Retinal pigment epithelial cell (primary cell): ENCODE measurements around the gene RASAL2.

ENCODE experiments used
- DNase-seq: peaks from one replicate; pipeline ENCODE4 v3.0.0-alpha.2; 2010; ENCODE audit warnings: low read depth
- H3K4me3 ChIP-seq: 2 replicates; pipeline ENCODE4 v1.5.1; 2011; ENCODE audit warnings: mild to moderate bottlenecking, low read length, control low read depth, moderate library complexity
- CTCF ChIP-seq: conservative IDR thresholded peaks from 2 replicates; pipeline ENCODE4 v1.5.1; 2011; ENCODE audit warnings: low read depth, low read length, control low read depth, inconsistent platforms

Gene RASAL2

GRCh38 chr1:178051071-178051470 is 42.8 kb upstream of the RASAL2 start:
- no peak overlapping the region for H3K4me3 ChIP-seq
- no peak for TF ChIP-seq CTCF
- DNase-seq = no peak

- DNase-seq = peak; percentile 84
- H3K4me3 ChIP-seq = no peak overlapping the region
- TF ChIP-seq CTCF = no peak
Measured at GRCh38 chr1:178052650-178053461, 41.0 kb upstream of the RASAL2 start.

GRCh38 chr1:178055093-178055492 is 38.8 kb upstream of the RASAL2 start:
- DNase-seq = no peak
- peak; percentile 42 for TF ChIP-seq CTCF
- H3K4me3 ChIP-seq = no peak overlapping the region

GRCh38 chr1:178055779-178056471 is 38.0 kb upstream of the RASAL2 start:
- no peak overlapping the region for H3K4me3 ChIP-seq
- no peak for DNase-seq
- TF ChIP-seq CTCF = peak; percentile 14

GRCh38 chr1:178057141-178057765 is 36.7 kb upstream of the RASAL2 start:
- TF ChIP-seq CTCF = no peak
- H3K4me3 ChIP-seq = no peak overlapping the region
- DNase-seq = no peak

GRCh38 chr1:178057912-178058534 is 35.9 kb upstream of the RASAL2 start:
- TF ChIP-seq CTCF = no peak
- no peak overlapping the region for H3K4me3 ChIP-seq
- DNase-seq = no peak
